ENCODE results near the gene ACO2.

DNA sequence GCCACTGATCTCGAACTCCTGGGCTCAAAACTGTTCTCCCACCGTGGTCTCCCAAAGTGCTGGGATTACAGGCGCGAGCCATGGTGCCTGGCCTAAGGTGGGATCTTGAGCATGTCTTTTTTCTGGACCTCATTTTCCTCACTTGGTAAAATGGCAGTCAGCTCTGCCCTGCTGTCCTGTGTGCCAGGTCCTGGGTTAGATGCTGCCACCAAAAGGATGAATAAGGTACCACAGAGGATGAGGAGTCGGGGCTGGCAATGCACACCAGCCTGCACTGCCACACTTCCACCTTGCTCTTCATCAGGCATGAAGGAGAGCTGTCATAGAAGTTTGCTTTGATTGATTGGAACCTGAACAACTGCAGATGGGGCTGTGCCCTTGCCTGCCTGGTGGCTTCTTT is 32.3 kb downstream of the ACO2 start:
- TF ChIP-seq POLR2AphosphoS5 (IDR thresholded peaks at IDR 0.05; ENCODE audit: low read depth, low read length), result no peak
- TF ChIP-seq, protein P1, sequence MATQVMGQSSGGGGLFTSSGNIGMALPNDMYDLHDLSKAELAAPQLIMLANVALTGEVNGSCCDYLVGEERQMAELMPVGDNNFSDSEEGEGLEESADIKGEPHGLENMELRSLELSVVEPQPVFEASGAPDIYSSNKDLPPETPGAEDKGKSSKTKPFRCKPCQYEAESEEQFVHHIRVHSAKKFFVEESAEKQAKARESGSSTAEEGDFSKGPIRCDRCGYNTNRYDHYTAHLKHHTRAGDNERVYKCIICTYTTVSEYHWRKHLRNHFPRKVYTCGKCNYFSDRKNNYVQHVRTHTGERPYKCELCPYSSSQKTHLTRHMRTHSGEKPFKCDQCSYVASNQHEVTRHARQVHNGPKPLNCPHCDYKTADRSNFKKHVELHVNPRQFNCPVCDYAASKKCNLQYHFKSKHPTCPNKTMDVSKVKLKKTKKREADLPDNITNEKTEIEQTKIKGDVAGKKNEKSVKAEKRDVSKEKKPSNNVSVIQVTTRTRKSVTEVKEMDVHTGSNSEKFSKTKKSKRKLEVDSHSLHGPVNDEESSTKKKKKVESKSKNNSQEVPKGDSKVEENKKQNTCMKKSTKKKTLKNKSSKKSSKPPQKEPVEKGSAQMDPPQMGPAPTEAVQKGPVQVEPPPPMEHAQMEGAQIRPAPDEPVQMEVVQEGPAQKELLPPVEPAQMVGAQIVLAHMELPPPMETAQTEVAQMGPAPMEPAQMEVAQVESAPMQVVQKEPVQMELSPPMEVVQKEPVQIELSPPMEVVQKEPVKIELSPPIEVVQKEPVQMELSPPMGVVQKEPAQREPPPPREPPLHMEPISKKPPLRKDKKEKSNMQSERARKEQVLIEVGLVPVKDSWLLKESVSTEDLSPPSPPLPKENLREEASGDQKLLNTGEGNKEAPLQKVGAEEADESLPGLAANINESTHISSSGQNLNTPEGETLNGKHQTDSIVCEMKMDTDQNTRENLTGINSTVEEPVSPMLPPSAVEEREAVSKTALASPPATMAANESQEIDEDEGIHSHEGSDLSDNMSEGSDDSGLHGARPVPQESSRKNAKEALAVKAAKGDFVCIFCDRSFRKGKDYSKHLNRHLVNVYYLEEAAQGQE (IDR thresholded peaks at IDR 0.05; ENCODE audit: insufficient read depth in 1 of 2, low read depth in 2 of 2, low read length in 2 of 2), result no peak
